ENCODE data around the gene CD200R1. TPM values are rescaled to one million over a fixed set of nuclear protein-coding genes. Genes with fewer than 3 reads are reported as not detected.

The CD200R1 gene
- total and polyA plus RNA-seq, 2 experiments from 2014 or later, result 0.18 to 0.28 TPM

DNA sequence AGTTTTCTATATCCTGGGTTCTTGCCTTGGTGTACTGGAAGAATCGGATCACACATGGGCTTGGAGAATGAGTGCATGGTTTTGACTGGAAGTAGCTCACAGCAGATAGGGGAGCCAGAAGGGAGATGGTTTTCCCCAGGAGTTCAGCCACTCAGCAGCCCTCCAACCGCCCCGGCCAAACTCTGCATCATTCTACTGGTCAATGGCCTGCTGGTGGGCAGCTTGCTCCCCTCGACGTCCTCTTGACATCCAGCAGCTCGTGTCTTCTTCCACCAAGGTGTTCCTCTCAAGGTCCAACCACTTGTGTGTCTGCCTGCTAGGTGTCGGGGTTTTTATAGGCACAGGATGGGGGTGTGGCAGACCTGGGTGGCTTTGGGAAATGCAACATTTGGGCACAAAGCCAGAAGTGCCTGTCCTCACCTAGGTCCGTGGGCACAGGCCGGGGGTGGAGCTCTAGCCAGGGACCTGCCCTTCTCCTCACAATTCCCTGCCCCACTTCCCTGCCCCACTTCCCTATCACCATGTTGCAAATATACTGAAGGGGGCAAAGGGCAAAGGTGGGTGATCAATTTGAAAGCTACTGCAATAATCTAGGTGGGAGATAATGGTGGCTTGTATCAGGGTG, 12.9 kb upstream of the CD200R1 start:
- no peaks in the 10 kb centered on the region for H3K9me3 Mint-ChIP-seq
- no peak overlapping the region for H3K4me3 ChIP-seq
- H3K27me3 ChIP-seq (ENCODE audit: insufficient read depth), result no peaks in the 10 kb centered on the region
- no peak overlapping the region for H3K27ac ChIP-seq (ENCODE audit: low read depth)
- peaks cover 13% of the 10 kb centered on the region for H3K4me1 ChIP-seq (ENCODE audit: insufficient read depth)
- H3K4me1 Mint-ChIP-seq, result peaks cover 13% of the 10 kb centered on the region
- no peaks in the 10 kb centered on the region for H3K27me3 Mint-ChIP-seq (ENCODE audit: insufficient read depth, low read depth, poor library complexity)
- no peaks in the 10 kb centered on the region for H3K36me3 Mint-ChIP-seq (ENCODE audit: low read depth)
- H3K4me3 Mint-ChIP-seq, result no peak overlapping the region
- no peaks in the 10 kb centered on the region for H4K20me1 ChIP-seq (replicated peaks; ENCODE audit: insufficient read depth)
- peaks cover 14% of the 10 kb centered on the region for H3K79me2 ChIP-seq (replicated peaks; ENCODE audit: insufficient read depth)
- no peaks in the 10 kb centered on the region for H3K36me3 ChIP-seq (ENCODE audit: insufficient read depth)
- H3K9me2 ChIP-seq (ENCODE audit: insufficient read depth), result no peaks in the 10 kb centered on the region
- H3F3A ChIP-seq (replicated peaks; ENCODE audit: low read depth), result no peaks in the 10 kb centered on the region
- H2AFZ ChIP-seq, result no peak overlapping the region
- TF ChIP-seq JUNB (IDR thresholded peaks at IDR 0.05; ENCODE audit: unreplicated experiment), result no peak
- TF ChIP-seq POLR2AphosphoS5 (IDR thresholded peaks at IDR 0.05; ENCODE audit: low read depth), result no peak
- no peak for TF ChIP-seq STAT1 (IDR thresholded peaks at IDR 0.05; ENCODE audit: unreplicated experiment)
- no peak for TF ChIP-seq ZNF331 (CRISPR knock-in tag; IDR thresholded peaks at IDR 0.05; ENCODE audit: low read depth)
- no peak for TF ChIP-seq ZNF114 (CRISPR knock-in tag; IDR thresholded peaks at IDR 0.05)
- TF ChIP-seq NANOG (IDR thresholded peaks at IDR 0.05; ENCODE audit: borderline replicate concordance), result no peak
- no peak for TF ChIP-seq EZH2phosphoT487 (IDR thresholded peaks at IDR 0.05; ENCODE audit: unreplicated experiment)
- no peak for TF ChIP-seq EZH2 (IDR thresholded peaks at IDR 0.05; ENCODE audit: low read depth, unreplicated experiment)
- TF ChIP-seq ZNF462 (CRISPR knock-in tag; IDR thresholded peaks at IDR 0.05), result no peak
- TF ChIP-seq, protein P1, sequence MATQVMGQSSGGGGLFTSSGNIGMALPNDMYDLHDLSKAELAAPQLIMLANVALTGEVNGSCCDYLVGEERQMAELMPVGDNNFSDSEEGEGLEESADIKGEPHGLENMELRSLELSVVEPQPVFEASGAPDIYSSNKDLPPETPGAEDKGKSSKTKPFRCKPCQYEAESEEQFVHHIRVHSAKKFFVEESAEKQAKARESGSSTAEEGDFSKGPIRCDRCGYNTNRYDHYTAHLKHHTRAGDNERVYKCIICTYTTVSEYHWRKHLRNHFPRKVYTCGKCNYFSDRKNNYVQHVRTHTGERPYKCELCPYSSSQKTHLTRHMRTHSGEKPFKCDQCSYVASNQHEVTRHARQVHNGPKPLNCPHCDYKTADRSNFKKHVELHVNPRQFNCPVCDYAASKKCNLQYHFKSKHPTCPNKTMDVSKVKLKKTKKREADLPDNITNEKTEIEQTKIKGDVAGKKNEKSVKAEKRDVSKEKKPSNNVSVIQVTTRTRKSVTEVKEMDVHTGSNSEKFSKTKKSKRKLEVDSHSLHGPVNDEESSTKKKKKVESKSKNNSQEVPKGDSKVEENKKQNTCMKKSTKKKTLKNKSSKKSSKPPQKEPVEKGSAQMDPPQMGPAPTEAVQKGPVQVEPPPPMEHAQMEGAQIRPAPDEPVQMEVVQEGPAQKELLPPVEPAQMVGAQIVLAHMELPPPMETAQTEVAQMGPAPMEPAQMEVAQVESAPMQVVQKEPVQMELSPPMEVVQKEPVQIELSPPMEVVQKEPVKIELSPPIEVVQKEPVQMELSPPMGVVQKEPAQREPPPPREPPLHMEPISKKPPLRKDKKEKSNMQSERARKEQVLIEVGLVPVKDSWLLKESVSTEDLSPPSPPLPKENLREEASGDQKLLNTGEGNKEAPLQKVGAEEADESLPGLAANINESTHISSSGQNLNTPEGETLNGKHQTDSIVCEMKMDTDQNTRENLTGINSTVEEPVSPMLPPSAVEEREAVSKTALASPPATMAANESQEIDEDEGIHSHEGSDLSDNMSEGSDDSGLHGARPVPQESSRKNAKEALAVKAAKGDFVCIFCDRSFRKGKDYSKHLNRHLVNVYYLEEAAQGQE (IDR thresholded peaks at IDR 0.05; ENCODE audit: unreplicated experiment), result no peak
- TF ChIP-seq CREB1 (CRISPR knock-in tag; IDR thresholded peaks at IDR 0.05; ENCODE audit: low read depth), result no peak
- TF ChIP-seq, protein P2, sequence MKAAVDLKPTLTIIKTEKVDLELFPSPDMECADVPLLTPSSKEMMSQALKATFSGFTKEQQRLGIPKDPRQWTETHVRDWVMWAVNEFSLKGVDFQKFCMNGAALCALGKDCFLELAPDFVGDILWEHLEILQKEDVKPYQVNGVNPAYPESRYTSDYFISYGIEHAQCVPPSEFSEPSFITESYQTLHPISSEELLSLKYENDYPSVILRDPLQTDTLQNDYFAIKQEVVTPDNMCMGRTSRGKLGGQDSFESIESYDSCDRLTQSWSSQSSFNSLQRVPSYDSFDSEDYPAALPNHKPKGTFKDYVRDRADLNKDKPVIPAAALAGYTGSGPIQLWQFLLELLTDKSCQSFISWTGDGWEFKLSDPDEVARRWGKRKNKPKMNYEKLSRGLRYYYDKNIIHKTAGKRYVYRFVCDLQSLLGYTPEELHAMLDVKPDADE (IDR thresholded peaks at IDR 0.05), result no peak
- TF ChIP-seq, protein P3, sequence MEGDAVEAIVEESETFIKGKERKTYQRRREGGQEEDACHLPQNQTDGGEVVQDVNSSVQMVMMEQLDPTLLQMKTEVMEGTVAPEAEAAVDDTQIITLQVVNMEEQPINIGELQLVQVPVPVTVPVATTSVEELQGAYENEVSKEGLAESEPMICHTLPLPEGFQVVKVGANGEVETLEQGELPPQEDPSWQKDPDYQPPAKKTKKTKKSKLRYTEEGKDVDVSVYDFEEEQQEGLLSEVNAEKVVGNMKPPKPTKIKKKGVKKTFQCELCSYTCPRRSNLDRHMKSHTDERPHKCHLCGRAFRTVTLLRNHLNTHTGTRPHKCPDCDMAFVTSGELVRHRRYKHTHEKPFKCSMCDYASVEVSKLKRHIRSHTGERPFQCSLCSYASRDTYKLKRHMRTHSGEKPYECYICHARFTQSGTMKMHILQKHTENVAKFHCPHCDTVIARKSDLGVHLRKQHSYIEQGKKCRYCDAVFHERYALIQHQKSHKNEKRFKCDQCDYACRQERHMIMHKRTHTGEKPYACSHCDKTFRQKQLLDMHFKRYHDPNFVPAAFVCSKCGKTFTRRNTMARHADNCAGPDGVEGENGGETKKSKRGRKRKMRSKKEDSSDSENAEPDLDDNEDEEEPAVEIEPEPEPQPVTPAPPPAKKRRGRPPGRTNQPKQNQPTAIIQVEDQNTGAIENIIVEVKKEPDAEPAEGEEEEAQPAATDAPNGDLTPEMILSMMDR (conservative IDR thresholded peaks at IDR 0.05; ENCODE audit: low read depth in 2 of 2), result no peak
- no peak overlapping the region for H3K4me2 ChIP-seq
- no peak overlapping the region for H3K27ac Mint-ChIP-seq
- DNase-seq (ENCODE audit: low spot score) (no peak), ATAC-seq (no peak)

Data from GM23338 (cell line).